Measurements from ENCODE around the gene STAT3. TPM values are rescaled to one million over a fixed set of nuclear protein-coding genes. Genes with fewer than 3 reads are reported as not detected.

Gene STAT3
- total RNA-seq, 1 experiment from 2014 or later = 74.6 TPM

- CTCF ChIA-PET = interaction anchor here (0.6 kb wide), 1 partner anchor 14 kb away, joined by 3 read pairs; no protein-coding TSS in a partner anchor
- Histone ChIP-seq H3K4me2 (no peak overlapping the region; the same call in 1 of the 2 replicates), H3K27me3 (ENCODE audit: insufficient read depth, low read depth) (no peaks in the 10 kb centered on the region), H3K9me2 (ENCODE audit: insufficient read depth) (no peaks in the 10 kb centered on the region), H3K4me3 (no peak overlapping the region), H3K79me2 (ENCODE audit: low read depth) (peaks cover 60% of the 10 kb centered on the region), H3K27ac (no peak overlapping the region), H3K9me3 (ENCODE audit: insufficient read depth, low read depth) (no peaks in the 10 kb centered on the region), H4K20me1 (ENCODE audit: insufficient read depth) (no peaks in the 10 kb centered on the region), H2AFZ (no peak overlapping the region), H3K4me1 (replicated peaks; ENCODE audit: insufficient read depth) (no peaks in the 10 kb centered on the region), H3F3A (ENCODE audit: insufficient read depth, low read depth) (0 out of 2 replicates have a peak, but pooled peaks cover 8% of the 10 kb centered on the region), H3K36me3 (ENCODE audit: low read depth) (no peaks in the 10 kb centered on the region)
- POLR2A ChIA-PET (ENCODE audit: unreplicated experiment) = interaction anchor here (0.7 to 0.9 kb wide), 2 partner anchors 13 to 44 kb away, joined by 4 to 5 read pairs; partner anchors contain the start of gene CAVIN1
- intact Hi-C loops (cut with micrococcal nuclease; ENCODE audit: unreplicated experiment) = no loop called here
- BruUV-seq (replicated peaks) = no TSS peak
- no peak for TF ChIP-seq EZH2 (IDR thresholded peaks at IDR 0.05; ENCODE audit: low read depth)
- TF ChIP-seq, protein P1, sequence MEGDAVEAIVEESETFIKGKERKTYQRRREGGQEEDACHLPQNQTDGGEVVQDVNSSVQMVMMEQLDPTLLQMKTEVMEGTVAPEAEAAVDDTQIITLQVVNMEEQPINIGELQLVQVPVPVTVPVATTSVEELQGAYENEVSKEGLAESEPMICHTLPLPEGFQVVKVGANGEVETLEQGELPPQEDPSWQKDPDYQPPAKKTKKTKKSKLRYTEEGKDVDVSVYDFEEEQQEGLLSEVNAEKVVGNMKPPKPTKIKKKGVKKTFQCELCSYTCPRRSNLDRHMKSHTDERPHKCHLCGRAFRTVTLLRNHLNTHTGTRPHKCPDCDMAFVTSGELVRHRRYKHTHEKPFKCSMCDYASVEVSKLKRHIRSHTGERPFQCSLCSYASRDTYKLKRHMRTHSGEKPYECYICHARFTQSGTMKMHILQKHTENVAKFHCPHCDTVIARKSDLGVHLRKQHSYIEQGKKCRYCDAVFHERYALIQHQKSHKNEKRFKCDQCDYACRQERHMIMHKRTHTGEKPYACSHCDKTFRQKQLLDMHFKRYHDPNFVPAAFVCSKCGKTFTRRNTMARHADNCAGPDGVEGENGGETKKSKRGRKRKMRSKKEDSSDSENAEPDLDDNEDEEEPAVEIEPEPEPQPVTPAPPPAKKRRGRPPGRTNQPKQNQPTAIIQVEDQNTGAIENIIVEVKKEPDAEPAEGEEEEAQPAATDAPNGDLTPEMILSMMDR (conservative IDR thresholded peaks at IDR 0.05) = no peak
- DNase-seq = no peak
Observed at GRCh38 chr17:42378959-42379594, 9.2 kb downstream of the STAT3 start.

DNA sequence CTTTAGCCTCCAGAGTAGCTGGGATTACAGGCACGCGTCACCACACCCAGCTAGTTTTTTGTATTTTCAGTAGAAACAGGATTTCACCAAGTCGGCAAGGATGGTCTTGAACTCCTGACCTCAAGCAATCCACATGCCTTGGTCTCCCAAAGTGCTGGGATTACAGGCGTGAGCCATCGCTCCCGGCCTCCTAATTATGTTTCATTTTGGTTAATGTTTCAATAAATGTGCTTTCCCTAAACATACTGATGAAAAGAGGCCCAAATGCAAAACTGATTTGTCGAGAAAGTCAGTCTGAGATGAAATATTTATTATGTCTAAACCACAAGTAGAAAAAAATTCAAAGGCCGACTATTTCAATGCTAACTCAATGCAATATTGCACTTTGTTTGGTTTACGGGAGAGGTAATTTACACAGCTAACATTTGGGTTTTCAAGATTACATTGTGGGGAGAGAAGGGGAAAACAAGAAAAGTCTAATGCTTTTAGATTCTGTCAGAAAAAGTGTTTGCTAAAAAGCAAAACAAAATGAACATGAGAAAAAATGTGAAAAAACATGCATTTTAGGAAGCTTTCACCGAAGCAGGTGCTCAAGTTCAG is 9.8 kb downstream of the STAT3 start:
- Histone ChIP-seq H3K4me3 (no peak overlapping the region), H3K79me2 (ENCODE audit: low read depth) (peaks cover 60% of the 10 kb centered on the region), H3K36me3 (ENCODE audit: low read depth) (no peaks in the 10 kb centered on the region), H3K9me2 (ENCODE audit: insufficient read depth) (no peaks in the 10 kb centered on the region), H3K27ac (no peak overlapping the region), H3K4me2 (no peak overlapping the region), H3K9me3 (ENCODE audit: insufficient read depth, low read depth) (no peaks in the 10 kb centered on the region), H3K27me3 (ENCODE audit: insufficient read depth, low read depth) (no peaks in the 10 kb centered on the region), H4K20me1 (ENCODE audit: insufficient read depth) (no peaks in the 10 kb centered on the region), H2AFZ (no peak overlapping the region), H3F3A (ENCODE audit: insufficient read depth, low read depth) (0 out of 2 replicates have a peak, but pooled peaks cover 8% of the 10 kb centered on the region), H3K4me1 (replicated peaks; ENCODE audit: insufficient read depth) (no peaks in the 10 kb centered on the region)
- DNase-seq = no peak
- POLR2A ChIA-PET (ENCODE audit: unreplicated experiment) = interaction anchor here (0.6 to 0.9 kb wide), 2 partner anchors 28 to 45 kb away, joined by 5 to 13 read pairs; partner anchors contain the start of gene CAVIN1
- intact Hi-C loops (cut with micrococcal nuclease; ENCODE audit: unreplicated experiment) = no loop called here
- CTCF ChIA-PET = no interaction called here
- no TSS peak for BruUV-seq (replicated peaks)
- TF ChIP-seq, protein P1 (conservative IDR thresholded peaks at IDR 0.05) = no peak
- TF ChIP-seq EZH2 (IDR thresholded peaks at IDR 0.05; ENCODE audit: low read depth) = no peak

- Histone ChIP-seq H3K36me3 (ENCODE audit: low read depth) (no peaks in the 10 kb centered on the region), H3K4me1 (replicated peaks; ENCODE audit: insufficient read depth) (no peaks in the 10 kb centered on the region), H2AFZ (no peak overlapping the region), H3K27ac (no peak overlapping the region), H3K79me2 (ENCODE audit: low read depth) (peaks cover 41% of the 10 kb centered on the region), H3K27me3 (ENCODE audit: insufficient read depth, low read depth) (no peaks in the 10 kb centered on the region), H4K20me1 (ENCODE audit: insufficient read depth) (no peaks in the 10 kb centered on the region), H3K9me3 (ENCODE audit: insufficient read depth, low read depth) (peaks cover 4% of the 10 kb centered on the region; the same call in 1 of the 2 replicates), H3K4me2 (no peak overlapping the region), H3K9me2 (ENCODE audit: insufficient read depth) (no peaks in the 10 kb centered on the region), H3F3A (ENCODE audit: insufficient read depth, low read depth) (0 out of 2 replicates have a peak, but pooled peaks cover 4% of the 10 kb centered on the region), H3K4me3 (no peak overlapping the region)
- TF ChIP-seq EZH2 (IDR thresholded peaks at IDR 0.05; ENCODE audit: low read depth) = no peak
- TF ChIP-seq, protein P1 (conservative IDR thresholded peaks at IDR 0.05) = no peak
- DNase-seq = no peak
- intact Hi-C loops (cut with micrococcal nuclease; ENCODE audit: unreplicated experiment) = no loop called here
- POLR2A ChIA-PET (ENCODE audit: unreplicated experiment) = no interaction called here
- CTCF ChIA-PET = no interaction called here
- no TSS peak for BruUV-seq (replicated peaks)
Observed at GRCh38 chr17:42373896-42374295, 14.3 kb downstream of the STAT3 start.

Measured in PC-9 (cell line).